WTC11 (cell line): Measurements from ENCODE around the gene GNL3. TPM values are rescaled to one million over a fixed set of nuclear protein-coding genes. Genes with fewer than 3 reads are reported as not detected.

Experiments
- ATAC-seq: fragments of 200-7000 bp; cut with Tn5 transposase; 2 replicates; pipeline ENCODE4 v1.10.0; 2021; ENCODE audit warnings: mild to moderate bottlenecking, moderate library complexity
- CTCF ChIA-PET: fragments of 300-600 bp; sonication (Branson Sonifier 250); formaldehyde crosslinking; loops from one replicate; lab custom pipeline; 2021; ENCODE audit warnings: antibody characterized with exemption; lab: Charles Lee
- POLR2A ChIA-PET: fragments of 350-600 bp; sonication (Branson Sonifier 250); formaldehyde crosslinking; loops from one replicate; lab custom pipeline; 2021; ENCODE audit warnings: antibody characterized with exemption; lab: Charles Lee
- DNase-seq: peaks from one replicate; pipeline ENCODE4 v3.0.0; 2021; ENCODE audit warnings: low spot score
- H3K27ac Mint-ChIP-seq: 2 replicates; pipeline ENCODE4 v1.8.0; 2021; ENCODE audit warnings: mixed read lengths
- H3K27me3 Mint-ChIP-seq: 2 replicates; pipeline ENCODE4 v1.8.0; 2021; ENCODE audit warnings: low read depth, mild to moderate bottlenecking, moderate library complexity, mixed read lengths
- H3K36me3 Mint-ChIP-seq: 2 replicates; pipeline ENCODE4 v1.8.0; 2021; ENCODE audit warnings: mixed read lengths
- H3K4me1 Mint-ChIP-seq: 2 replicates; pipeline ENCODE4 v1.8.0; 2022; ENCODE audit warnings: mixed read lengths
- H3K4me3 Mint-ChIP-seq: 2 replicates; pipeline ENCODE4 v1.8.0; 2021; ENCODE audit warnings: mild to moderate bottlenecking, moderate library complexity, mixed read lengths
- H3K9me3 Mint-ChIP-seq: 2 replicates; pipeline ENCODE4 v1.8.0; 2021; ENCODE audit warnings: mixed read lengths
- AR ChIP-seq: fragments of 250-450 bp; sonication (Bioruptor Pico); IDR thresholded peaks from 2 replicates; pipeline ENCODE4 v1.9.0; 2021; ENCODE audit warnings: mild to moderate bottlenecking
- ERG ChIP-seq: fragments of 250-450 bp; sonication (Bioruptor Pico); IDR thresholded peaks from 2 replicates; pipeline ENCODE4 v1.8.0; 2021; ENCODE audit warnings: mild to moderate bottlenecking
- ESRRA ChIP-seq: sonication (generic); formaldehyde crosslinking; IDR thresholded peaks from 2 replicates; pipeline ENCODE4 v1.8.1; 2022; ENCODE audit warnings: mild to moderate bottlenecking, missing genetic modification reagents, borderline replicate concordance
- FOXP4 ChIP-seq: sonication (generic); formaldehyde crosslinking; IDR thresholded peaks from 2 replicates; pipeline ENCODE4 v1.8.0; 2022; ENCODE audit warnings: mild to moderate bottlenecking, missing genetic modification reagents
- GABPB1 ChIP-seq: sonication (generic); formaldehyde crosslinking; IDR thresholded peaks from 2 replicates; pipeline ENCODE4 v1.8.1; 2023; ENCODE audit warnings: mild to moderate bottlenecking, missing genetic modification reagents
- HMGA2 ChIP-seq: fragments of 250-450 bp; sonication (Bioruptor Pico); IDR thresholded peaks from 2 replicates; pipeline ENCODE4 v1.4.0; 2021; ENCODE audit warnings: mild to moderate bottlenecking, moderate library complexity
- HMGXB4 ChIP-seq: sonication (generic); formaldehyde crosslinking; IDR thresholded peaks from 2 replicates; pipeline ENCODE4 v1.8.1; 2023; ENCODE audit warnings: mild to moderate bottlenecking, moderate library complexity, missing genetic modification reagents
- IRF2 ChIP-seq: sonication (generic); formaldehyde crosslinking; IDR thresholded peaks from 2 replicates; pipeline ENCODE4 v1.8.0; 2022; ENCODE audit warnings: low read depth, missing genetic modification reagents, borderline replicate concordance
- JAZF1 ChIP-seq: fragments of 250-450 bp; sonication (Bioruptor Pico); IDR thresholded peaks from 2 replicates; pipeline ENCODE4 v1.9.0; 2021; ENCODE audit warnings: moderate library complexity, mild to moderate bottlenecking, inconsistent platforms
- NFATC4 ChIP-seq: fragments of 250-450 bp; sonication (Bioruptor Pico); IDR thresholded peaks from 2 replicates; pipeline ENCODE4 v1.9.0; 2021; ENCODE audit warnings: mild to moderate bottlenecking
- NFE2L1 ChIP-seq: sonication (generic); formaldehyde crosslinking; IDR thresholded peaks from 2 replicates; pipeline ENCODE4 v1.8.1; 2023; ENCODE audit warnings: missing genetic modification reagents
- NFYB ChIP-seq: sonication (generic); formaldehyde crosslinking; conservative IDR thresholded peaks from 2 replicates; pipeline ENCODE4 v1.8.0; 2022; ENCODE audit warnings: low read depth, missing genetic modification reagents
- NR2C2 ChIP-seq: sonication (generic); formaldehyde crosslinking; IDR thresholded peaks from 2 replicates; pipeline ENCODE4 v1.8.0; 2022; ENCODE audit warnings: mild to moderate bottlenecking, missing genetic modification reagents
- RELA ChIP-seq: sonication (generic); formaldehyde crosslinking; IDR thresholded peaks from 2 replicates; pipeline ENCODE4 v1.8.1; 2022; ENCODE audit warnings: missing genetic modification reagents, mild to moderate bottlenecking, borderline replicate concordance
- SP1 ChIP-seq: sonication (generic); formaldehyde crosslinking; conservative IDR thresholded peaks from 2 replicates; pipeline ENCODE4 v1.8.1; 2022; ENCODE audit warnings: missing genetic modification reagents
- TEAD4 ChIP-seq: sonication (generic); formaldehyde crosslinking; IDR thresholded peaks from 2 replicates; pipeline ENCODE4 v1.8.0; 2022; ENCODE audit warnings: mild to moderate bottlenecking, missing genetic modification reagents
- ZMAT4 ChIP-seq: fragments of 250-450 bp; sonication (Bioruptor Pico); IDR thresholded peaks from 2 replicates; pipeline ENCODE4 v1.9.0; 2021; ENCODE audit warnings: mild to moderate bottlenecking
- ZNF219 ChIP-seq: sonication (generic); formaldehyde crosslinking; IDR thresholded peaks from 2 replicates; pipeline ENCODE4 v1.8.0; 2023; ENCODE audit warnings: missing genetic modification reagents, mild to moderate bottlenecking, borderline replicate concordance
- ZNF281 ChIP-seq: sonication (generic); formaldehyde crosslinking; IDR thresholded peaks from 2 replicates; pipeline ENCODE4 v1.8.0; 2023; ENCODE audit warnings: mild to moderate bottlenecking, missing genetic modification reagents
- total RNA-seq: library from RNA; stranded (reverse); gene quantifications from 3 replicates; pipeline ENCODE4 v1.2.3, GENCODE V29; 2021

The GNL3 gene
- total RNA-seq, 1 experiment from 2014 or later = 180 TPM

GRCh38 chr3:52730681-52731080, 44.8 kb downstream of the GNL3 start:
- Mint-ChIP-seq H3K9me3 (peaks cover 31% of the 10 kb centered on the region), H3K27me3 (no peaks in the 10 kb centered on the region), H3K4me1 (no peaks in the 10 kb centered on the region), H3K4me3 (no peak overlapping the region), H3K27ac (no peak overlapping the region), H3K36me3 (peaks cover 80% of the 10 kb centered on the region)
- no peak for ATAC-seq
- ChIA-PET CTCF (no interaction called here), POLR2A (no interaction called here)
- DNase-seq = no peak
- TF ChIP-seq NFE2L1 (CRISPR knock-in tag) (no peak), RELA (no peak), ZNF219 (CRISPR knock-in tag) (no peak), GABPB1 (CRISPR knock-in tag) (no peak), ESRRA (no peak), TEAD4 (CRISPR knock-in tag) (no peak), ZMAT4 (CRISPR knock-in tag) (no peak), NFATC4 (no peak), HMGA2 (CRISPR knock-in tag) (no peak)

- no peak for TF ChIP-seq SP1 (CRISPR knock-in tag)
- TF ChIP-seq NFE2L1 (CRISPR knock-in tag) = no peak
- TF ChIP-seq IRF2 (CRISPR knock-in tag) = no peak
- TF ChIP-seq HMGXB4 = no peak
- no peak for TF ChIP-seq NR2C2 (CRISPR knock-in tag)
- TF ChIP-seq NFYB (CRISPR knock-in tag) = no peak
- no peak for TF ChIP-seq FOXP4
- no peak for TF ChIP-seq JAZF1
- peaks cover 26% of the 10 kb centered on the region for H3K9me3 Mint-ChIP-seq
- no peaks in the 10 kb centered on the region for H3K4me1 Mint-ChIP-seq
- ChIA-PET CTCF (no interaction called here), POLR2A (no interaction called here)
- H3K36me3 Mint-ChIP-seq = peaks cover 81% of the 10 kb centered on the region
- H3K4me3 Mint-ChIP-seq = no peak overlapping the region
- DNase-seq = no peak
- no peak for ATAC-seq
- H3K27me3 Mint-ChIP-seq = no peaks in the 10 kb centered on the region
- no peak overlapping the region; the same call in 1 of the 2 replicates for H3K27ac Mint-ChIP-seq
Measured at GRCh38 chr3:52731590-52731989, 45.8 kb downstream of the GNL3 start.

- H3K4me1 Mint-ChIP-seq = no peaks in the 10 kb centered on the region
- POLR2A ChIA-PET = no interaction called here
- H3K9me3 Mint-ChIP-seq = peaks cover 16% of the 10 kb centered on the region
- H3K4me3 Mint-ChIP-seq = no peak overlapping the region
- H3K27ac Mint-ChIP-seq = no peak overlapping the region
- peaks cover 73% of the 10 kb centered on the region for H3K36me3 Mint-ChIP-seq
- DNase-seq (no peak), ATAC-seq (no peak)
- CTCF ChIA-PET = no interaction called here
- no peak for TF ChIP-seq AR
- no peak for TF ChIP-seq ZNF281
- no peak for TF ChIP-seq ERG (CRISPR knock-in tag)
- H3K27me3 Mint-ChIP-seq = no peaks in the 10 kb centered on the region
Measured at GRCh38 chr3:52733256-52733891, 47.5 kb downstream of the GNL3 start.
